ENCODE data around the gene DNHD1. TPM values are rescaled to one million over a fixed set of nuclear protein-coding genes. Genes with fewer than 3 reads are reported as not detected.

The DNHD1 gene
- total RNA-seq, 4 donors from 2014 or later, result 5.9 to 13.6 (median 8.4) TPM

DNA sequence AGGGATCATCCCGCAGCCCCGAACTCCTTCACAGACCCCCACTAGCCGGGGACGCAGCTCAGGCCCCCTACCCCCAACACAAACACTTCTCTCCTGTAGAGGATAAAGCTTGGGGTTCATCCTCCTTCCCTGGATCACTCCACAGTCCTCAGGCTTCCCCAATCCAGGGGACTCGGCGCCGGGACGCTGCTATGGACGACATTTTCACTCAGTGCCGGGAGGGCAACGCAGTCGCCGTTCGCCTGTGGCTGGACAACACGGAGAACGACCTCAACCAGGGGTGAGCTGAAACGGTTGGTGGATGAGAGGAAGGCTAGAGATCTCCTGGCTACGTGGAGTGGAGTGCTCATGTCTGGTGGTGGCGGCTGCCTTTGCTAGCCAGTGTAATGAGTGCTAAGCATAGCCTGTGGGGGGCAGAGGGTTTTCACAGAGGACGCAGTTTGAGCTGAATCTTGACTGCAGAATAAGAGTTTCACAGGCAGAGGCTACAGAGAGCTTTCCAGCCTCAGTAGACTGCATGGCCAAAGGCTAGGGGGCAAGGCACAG is 107.1 kb downstream of the DNHD1 start:
- WGBS, 2 donors, result 0% methylated on average over 20 of the region's 20 CpGs
- peak overlapping the region; percentile 88 for H3K4me3 ChIP-seq (ENCODE audit: low read depth, poor library complexity, severe bottlenecking)
- intact Hi-C loops (cut with DNase I; ENCODE audit: low total_unique reads), result no loop called here
- TF ChIP-seq, protein P1, sequence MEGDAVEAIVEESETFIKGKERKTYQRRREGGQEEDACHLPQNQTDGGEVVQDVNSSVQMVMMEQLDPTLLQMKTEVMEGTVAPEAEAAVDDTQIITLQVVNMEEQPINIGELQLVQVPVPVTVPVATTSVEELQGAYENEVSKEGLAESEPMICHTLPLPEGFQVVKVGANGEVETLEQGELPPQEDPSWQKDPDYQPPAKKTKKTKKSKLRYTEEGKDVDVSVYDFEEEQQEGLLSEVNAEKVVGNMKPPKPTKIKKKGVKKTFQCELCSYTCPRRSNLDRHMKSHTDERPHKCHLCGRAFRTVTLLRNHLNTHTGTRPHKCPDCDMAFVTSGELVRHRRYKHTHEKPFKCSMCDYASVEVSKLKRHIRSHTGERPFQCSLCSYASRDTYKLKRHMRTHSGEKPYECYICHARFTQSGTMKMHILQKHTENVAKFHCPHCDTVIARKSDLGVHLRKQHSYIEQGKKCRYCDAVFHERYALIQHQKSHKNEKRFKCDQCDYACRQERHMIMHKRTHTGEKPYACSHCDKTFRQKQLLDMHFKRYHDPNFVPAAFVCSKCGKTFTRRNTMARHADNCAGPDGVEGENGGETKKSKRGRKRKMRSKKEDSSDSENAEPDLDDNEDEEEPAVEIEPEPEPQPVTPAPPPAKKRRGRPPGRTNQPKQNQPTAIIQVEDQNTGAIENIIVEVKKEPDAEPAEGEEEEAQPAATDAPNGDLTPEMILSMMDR (IDR thresholded peaks at IDR 0.05), result no peak
- TF ChIP-seq POLR2A (IDR thresholded peaks at IDR 0.05), result no peak
- DNase-seq (ENCODE audit: low spot score in 2 of 2), result peak; percentile 30 to 89

DNA sequence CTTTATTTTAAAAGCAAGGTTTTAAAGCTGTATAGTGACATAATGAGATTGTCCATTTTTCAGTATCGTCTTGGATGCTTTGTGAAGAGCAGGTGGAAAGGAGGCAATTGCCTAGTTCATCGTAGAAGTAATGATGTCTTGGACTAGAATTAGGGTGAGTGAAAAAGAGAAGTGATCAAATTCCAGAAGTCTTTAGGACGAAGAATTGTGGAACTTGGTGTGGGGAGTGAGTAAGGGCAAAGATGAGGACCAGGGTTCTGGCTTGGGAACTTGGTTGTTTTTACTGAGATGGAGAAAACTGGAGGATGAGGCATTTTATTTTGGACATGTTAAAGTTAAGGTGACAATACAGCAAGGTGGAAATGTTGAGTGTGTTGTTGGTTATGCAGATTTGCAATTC is 107.7 kb downstream of the DNHD1 start:
- TF ChIP-seq, protein P1 (IDR thresholded peaks at IDR 0.05), result no peak
- no peak for TF ChIP-seq POLR2A (IDR thresholded peaks at IDR 0.05)
- intact Hi-C loops (cut with DNase I; ENCODE audit: low total_unique reads), result no loop called here
- peak overlapping the region; percentile 88 for H3K4me3 ChIP-seq (ENCODE audit: low read depth, poor library complexity, severe bottlenecking)
- 25 to 30% methylated on average over 3 of the region's 3 CpGs for WGBS, 2 donors
- no peak for DNase-seq (ENCODE audit: low spot score in 2 of 2)

DNA sequence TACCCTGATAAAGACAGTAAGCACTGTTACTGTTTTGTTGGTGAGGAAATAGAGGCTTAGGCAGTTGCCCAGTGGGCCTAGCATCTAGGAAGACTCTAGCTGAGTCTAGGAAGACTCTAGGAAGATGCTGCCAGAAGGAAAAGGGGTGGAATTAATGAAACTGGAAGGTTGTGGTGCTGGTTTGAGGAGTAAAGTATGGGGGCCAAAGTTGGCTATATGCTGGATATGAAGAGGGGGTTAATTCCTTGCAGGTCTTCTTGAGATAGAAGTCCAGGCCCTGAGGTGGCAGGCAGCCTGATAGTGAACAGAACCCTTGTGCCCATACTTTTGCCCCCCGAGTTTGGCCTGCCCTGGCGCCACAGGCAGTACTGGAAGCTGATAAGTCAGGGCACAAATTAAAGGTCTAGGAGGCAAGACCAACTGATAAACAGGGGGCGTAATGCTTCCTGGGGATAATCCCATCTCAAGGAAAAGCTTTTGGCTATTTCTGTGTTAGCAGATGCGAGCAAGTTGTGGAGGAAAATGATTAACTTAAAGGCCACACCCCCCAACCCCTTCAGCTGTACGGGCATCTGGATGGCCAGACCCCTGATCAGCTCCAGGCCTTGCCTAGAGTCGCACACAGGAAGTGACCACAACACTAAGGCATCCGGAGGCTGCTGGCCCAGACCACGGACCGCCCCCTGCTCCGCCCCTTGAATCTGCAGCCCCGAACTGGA is 109.5 kb downstream of the DNHD1 start:
- TF ChIP-seq POLR2A (IDR thresholded peaks at IDR 0.05), result no peak
- TF ChIP-seq, protein P1 (IDR thresholded peaks at IDR 0.05), result no peak
- intact Hi-C loops (cut with DNase I; ENCODE audit: low total_unique reads), result no loop called here
- peak; percentile 88 to 98 for DNase-seq (ENCODE audit: low spot score in 2 of 2)
- 17 to 18% methylated on average over 11 of the region's 11 CpGs for whole genome bisulfite sequencing, 2 donors
- no peak overlapping the region for H3K4me3 ChIP-seq (ENCODE audit: low read depth, poor library complexity, severe bottlenecking)

DNA sequence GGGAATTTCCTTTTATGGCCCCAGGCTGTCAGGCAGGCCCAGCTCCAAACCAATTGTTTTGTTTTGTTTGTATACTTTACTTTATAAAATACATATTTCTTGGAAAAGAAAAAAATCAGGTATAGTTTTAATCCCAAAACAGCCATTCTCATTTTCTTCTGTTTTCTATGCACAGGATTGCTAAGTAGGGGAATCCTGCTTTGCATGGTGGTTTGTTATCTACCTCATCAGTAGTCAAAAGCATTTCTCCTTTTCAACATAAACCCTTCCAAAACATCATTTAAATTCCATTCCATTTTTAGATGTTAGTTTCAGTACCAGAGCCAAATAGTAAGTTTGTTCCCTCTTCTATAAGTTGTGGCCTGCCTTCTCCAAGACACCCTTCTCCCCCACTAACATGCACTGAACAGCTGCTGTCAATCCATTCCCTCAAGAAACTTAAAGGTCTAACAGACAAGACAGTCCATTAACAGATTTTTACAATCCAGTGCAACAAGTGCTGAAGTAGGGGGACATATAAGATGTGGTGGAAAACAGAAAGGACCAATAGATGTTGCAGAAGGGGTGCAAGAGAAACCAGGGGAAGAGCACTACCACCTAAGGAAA is 110.2 kb downstream of the DNHD1 start:
- intact Hi-C loops (cut with DNase I; ENCODE audit: low total_unique reads), result no loop called here
- H3K4me3 ChIP-seq (ENCODE audit: low read depth, poor library complexity, severe bottlenecking), result no peak overlapping the region
- DNase-seq (ENCODE audit: low spot score in 2 of 2), result peak; percentile 2 to 5
- TF ChIP-seq POLR2A (IDR thresholded peaks at IDR 0.05), result no peak
- TF ChIP-seq, protein P1 (IDR thresholded peaks at IDR 0.05), result no peak

DNA sequence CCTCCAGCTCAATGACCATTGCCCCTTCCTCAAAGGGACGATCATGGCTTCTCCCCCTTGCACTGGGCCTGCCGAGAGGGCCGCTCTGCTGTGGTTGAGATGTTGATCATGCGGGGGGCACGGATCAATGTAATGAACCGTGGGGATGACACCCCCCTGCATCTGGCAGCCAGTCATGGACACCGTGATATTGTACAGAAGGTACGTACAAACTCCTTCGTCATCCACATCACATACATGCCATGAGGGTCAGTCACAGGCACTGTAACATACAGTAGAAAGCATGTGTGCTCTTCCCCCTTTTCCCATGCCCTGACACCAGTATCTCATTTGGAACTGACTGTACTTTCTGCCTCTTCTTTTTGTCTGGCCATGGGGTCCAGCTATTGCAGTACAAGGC is 110.9 kb downstream of the DNHD1 start:
- DNase-seq (ENCODE audit: low spot score in 2 of 2), result peak; percentile 11 to 81
- H3K4me3 ChIP-seq (ENCODE audit: low read depth, poor library complexity, severe bottlenecking), result no peak overlapping the region
- WGBS, 2 donors, result 89 to 95% methylated on average over 9 of the region's 9 CpGs
- intact Hi-C loops (cut with DNase I; ENCODE audit: low total_unique reads), result no loop called here
- no peak for TF ChIP-seq POLR2A (IDR thresholded peaks at IDR 0.05)
- TF ChIP-seq, protein P1 (IDR thresholded peaks at IDR 0.05), result no peak
